RWPE2 (cell line): ENCODE data around the gene IPO13.

Experiments
- ATAC-seq: fragments of 200-7000 bp; cut with Tn5 transposase; 3 replicates; pipeline ENCODE4 v1.9.1; 2021; ENCODE audit warnings: low read depth
- DNase-seq: peaks from one replicate; pipeline ENCODE4 v3.0.0-alpha.2; 2020; ENCODE audit warnings: low spot score
- H3K27ac ChIP-seq: fragments of 450-650 bp; 2 replicates; pipeline ENCODE4 v1.5.1; 2017; ENCODE audit warnings: mild to moderate bottlenecking; ENCODE audit not compliant: poor library complexity, severe bottlenecking
- H3K27me3 ChIP-seq: fragments of 250-450 bp; sonication (Bioruptor Pico); 2 replicates; pipeline ENCODE4 v1.5.1; 2021; ENCODE audit warnings: mild to moderate bottlenecking, moderate library complexity; ENCODE audit not compliant: insufficient read depth, poor library complexity, severe bottlenecking
- H3K36me3 ChIP-seq: fragments of 250-450 bp; sonication (Bioruptor Pico); 2 replicates; pipeline ENCODE4 v1.5.1; 2020; ENCODE audit warnings: low read depth, mild to moderate bottlenecking, moderate library complexity
- H3K4me1 ChIP-seq: fragments of 250-450 bp; sonication (Bioruptor Pico); 2 replicates; pipeline ENCODE4 v1.5.1; 2021; ENCODE audit warnings: mild to moderate bottlenecking, moderate library complexity; ENCODE audit not compliant: insufficient read depth, poor library complexity, severe bottlenecking
- H3K4me3 ChIP-seq: fragments of 250-450 bp; sonication (Bioruptor Pico); 2 replicates; pipeline ENCODE4 v1.5.1; 2021; ENCODE audit warnings: mild to moderate bottlenecking, moderate library complexity; ENCODE audit not compliant: severe bottlenecking
- H3K9me3 ChIP-seq: fragments of 250-450 bp; sonication (Bioruptor Pico); 2 replicates; pipeline ENCODE4 v1.5.1; 2021; ENCODE audit warnings: mild to moderate bottlenecking, moderate library complexity; ENCODE audit not compliant: severe bottlenecking
- TF ChIP-seq, protein P1 (sequence below): fragments of 450-650 bp; IDR thresholded peaks from one replicate; pipeline ENCODE4 v1.5.1; 2017; ENCODE audit warnings: mild to moderate bottlenecking, moderate library complexity; ENCODE audit not compliant: poor library complexity, severe bottlenecking

The IPO13 gene

GRCh38 chr1:43953361-43953760 is 6.6 kb downstream of the IPO13 start:
- ATAC-seq (no peak), DNase-seq (no peak)
- Histone ChIP-seq H3K4me1 (no peaks in the 10 kb centered on the region), H3K27me3 (no peaks in the 10 kb centered on the region), H3K9me3 (no peaks in the 10 kb centered on the region), H3K4me3 (no peak overlapping the region), H3K27ac (no peak overlapping the region), H3K36me3 (peaks cover 8% of the 10 kb centered on the region; the same call in 1 of the 2 replicates)
- TF ChIP-seq, protein P1, sequence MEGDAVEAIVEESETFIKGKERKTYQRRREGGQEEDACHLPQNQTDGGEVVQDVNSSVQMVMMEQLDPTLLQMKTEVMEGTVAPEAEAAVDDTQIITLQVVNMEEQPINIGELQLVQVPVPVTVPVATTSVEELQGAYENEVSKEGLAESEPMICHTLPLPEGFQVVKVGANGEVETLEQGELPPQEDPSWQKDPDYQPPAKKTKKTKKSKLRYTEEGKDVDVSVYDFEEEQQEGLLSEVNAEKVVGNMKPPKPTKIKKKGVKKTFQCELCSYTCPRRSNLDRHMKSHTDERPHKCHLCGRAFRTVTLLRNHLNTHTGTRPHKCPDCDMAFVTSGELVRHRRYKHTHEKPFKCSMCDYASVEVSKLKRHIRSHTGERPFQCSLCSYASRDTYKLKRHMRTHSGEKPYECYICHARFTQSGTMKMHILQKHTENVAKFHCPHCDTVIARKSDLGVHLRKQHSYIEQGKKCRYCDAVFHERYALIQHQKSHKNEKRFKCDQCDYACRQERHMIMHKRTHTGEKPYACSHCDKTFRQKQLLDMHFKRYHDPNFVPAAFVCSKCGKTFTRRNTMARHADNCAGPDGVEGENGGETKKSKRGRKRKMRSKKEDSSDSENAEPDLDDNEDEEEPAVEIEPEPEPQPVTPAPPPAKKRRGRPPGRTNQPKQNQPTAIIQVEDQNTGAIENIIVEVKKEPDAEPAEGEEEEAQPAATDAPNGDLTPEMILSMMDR: no peak

- no peak overlapping the region for H3K27ac ChIP-seq
- no peaks in the 10 kb centered on the region for H3K27me3 ChIP-seq
- DNase-seq (no peak), ATAC-seq (no peak)
- no peaks in the 10 kb centered on the region for H3K9me3 ChIP-seq
- no peak overlapping the region for H3K4me3 ChIP-seq
- TF ChIP-seq, protein P1: no peak
- H3K36me3 ChIP-seq: peaks cover 14% of the 10 kb centered on the region; the same call in 1 of the 2 replicates
- no peaks in the 10 kb centered on the region for H3K4me1 ChIP-seq
These were observed 7.3 kb downstream of the IPO13 start for GRCh38 chr1:43954036-43954435.

DNA sequence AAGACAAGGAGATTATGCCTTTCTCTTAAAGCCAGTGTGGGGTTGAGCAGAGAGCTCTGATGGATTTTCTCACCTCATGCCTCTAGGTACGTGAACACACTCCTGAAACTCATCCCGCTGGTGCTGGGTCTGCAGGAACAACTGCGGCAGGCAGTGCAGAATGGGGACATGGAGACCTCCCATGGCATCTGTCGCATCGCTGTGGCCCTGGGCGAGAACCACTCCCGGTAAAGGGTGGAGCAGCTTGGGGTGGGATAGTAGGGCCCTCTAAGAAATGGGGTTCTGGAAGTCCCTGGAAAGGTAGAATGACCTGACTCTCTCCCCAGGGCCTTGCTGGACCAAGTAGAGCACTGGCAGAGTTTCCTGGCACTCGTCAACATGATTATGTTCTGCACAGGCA is 9.5 kb downstream of the IPO13 start:
- ATAC-seq (no peak), DNase-seq (no peak)
- H3K9me3 ChIP-seq: no peaks in the 10 kb centered on the region
- TF ChIP-seq, protein P1: no peak
- no peak overlapping the region for H3K4me3 ChIP-seq
- H3K36me3 ChIP-seq: peaks cover 13% of the 10 kb centered on the region
- no peaks in the 10 kb centered on the region for H3K4me1 ChIP-seq
- no peaks in the 10 kb centered on the region for H3K27me3 ChIP-seq
- no peak overlapping the region for H3K27ac ChIP-seq

DNA sequence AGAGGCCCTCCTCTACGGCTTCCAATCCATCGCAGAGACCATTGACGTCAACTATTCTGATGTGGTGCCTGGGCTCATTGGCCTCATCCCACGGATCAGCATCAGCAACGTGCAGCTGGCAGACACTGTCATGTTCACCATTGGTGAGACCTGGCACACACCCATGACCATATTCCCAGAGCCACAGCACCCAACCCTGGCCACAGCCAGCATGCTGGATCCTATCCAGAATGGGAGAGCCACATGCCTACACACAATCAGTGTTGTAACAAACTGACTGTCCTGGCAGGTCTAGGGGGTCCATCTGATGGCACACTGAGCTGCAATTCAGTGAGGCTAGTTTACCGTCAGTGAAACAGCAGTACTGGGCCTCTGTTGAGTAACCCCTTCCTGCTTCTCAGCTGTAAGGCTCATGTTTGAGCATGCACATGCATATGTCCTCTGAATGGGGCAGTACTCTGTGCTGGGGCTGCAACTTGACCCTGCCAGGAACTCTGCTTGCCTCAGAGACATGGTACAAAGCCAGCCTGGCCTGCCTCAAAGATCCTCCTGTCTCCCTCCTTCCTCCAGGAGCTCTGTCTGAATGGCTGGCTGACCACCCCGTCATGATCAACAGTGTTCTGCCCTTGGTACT is 10.8 kb downstream of the IPO13 start:
- H3K27ac ChIP-seq: no peak overlapping the region
- ATAC-seq (peak; percentile 56), DNase-seq (no peak)
- H3K4me1 ChIP-seq: no peaks in the 10 kb centered on the region
- no peaks in the 10 kb centered on the region for H3K9me3 ChIP-seq
- H3K27me3 ChIP-seq: no peaks in the 10 kb centered on the region
- peaks cover 15% of the 10 kb centered on the region for H3K36me3 ChIP-seq
- TF ChIP-seq, protein P1: no peak
- no peak overlapping the region for H3K4me3 ChIP-seq
